OCI-LY1 (cell line): ENCODE results near the gene ZNF462.

Experiments
- H2AFZ ChIP-seq: fragments of 200-600 bp; sonication (generic), shearing (Covaris generic); 2 replicates; pipeline ENCODE4 v1.6.0; 2014; ENCODE audit warnings: antibody characterized with exemption, mild to moderate bottlenecking, low read length
- H3F3A ChIP-seq: fragments of 200-600 bp; sonication (generic), shearing (Covaris generic); 2 replicates; pipeline ENCODE4 v1.6.0; 2014; ENCODE audit warnings: mild to moderate bottlenecking, antibody characterized with exemption, low read length, moderate library complexity; ENCODE audit not compliant: insufficient read depth
- H3K27ac ChIP-seq: fragments of 200-600 bp; sonication (generic); 2 replicates; pipeline ENCODE4 v1.5.1; 2014; ENCODE audit warnings: low read length, mixed run types, mild to moderate bottlenecking, low read depth; ENCODE audit not compliant: poor library complexity, severe bottlenecking
- H3K27me3 ChIP-seq: fragments of 200-600 bp; sonication (generic); 2 replicates; pipeline ENCODE4 v1.6.0; 2014; ENCODE audit warnings: antibody characterized with exemption, mild to moderate bottlenecking, low read length, moderate library complexity; ENCODE audit not compliant: insufficient read depth
- H3K36me3 ChIP-seq: fragments of 200-600 bp; sonication (generic); 2 replicates; pipeline ENCODE4 v1.6.1; 2014; ENCODE audit warnings: mild to moderate bottlenecking, antibody characterized with exemption, low read length, moderate library complexity, mixed read lengths; ENCODE audit not compliant: insufficient read depth
- H3K4me1 ChIP-seq: fragments of 200-600 bp; sonication (generic); 2 replicates; pipeline ENCODE4 v1.5.1; 2014; ENCODE audit warnings: mild to moderate bottlenecking, low read length, moderate library complexity; ENCODE audit not compliant: insufficient read depth, severe bottlenecking
- H3K4me2 ChIP-seq: fragments of 200-600 bp; sonication (generic), shearing (Covaris generic); 2 replicates; pipeline ENCODE4 v1.6.1; 2014; ENCODE audit warnings: low read length
- H3K4me3 ChIP-seq: fragments of 200-600 bp; sonication (generic); 2 replicates; pipeline ENCODE4 v1.5.1; 2014; ENCODE audit warnings: low read length, low read depth, mild to moderate bottlenecking, mixed read lengths; ENCODE audit not compliant: poor library complexity, severe bottlenecking
- H3K79me2 ChIP-seq: fragments of 200-600 bp; shearing (Covaris generic); 2 replicates; pipeline ENCODE4 v1.6.1; 2016; ENCODE audit warnings: mixed run types, low read length, mixed read lengths; ENCODE audit not compliant: insufficient read depth
- H3K9ac ChIP-seq: fragments of 200-600 bp; sonication (generic), shearing (Covaris generic); 2 replicates; pipeline ENCODE4 v1.6.1; 2014; ENCODE audit warnings: mild to moderate bottlenecking, low read length, mixed read lengths
- H3K9me2 ChIP-seq: fragments of 200-600 bp; sonication (generic), shearing (Covaris generic); 2 replicates; pipeline ENCODE4 v1.6.1; 2014; ENCODE audit warnings: low read depth, mild to moderate bottlenecking, low read length, mixed read lengths
- H3K9me3 ChIP-seq: fragments of 200-600 bp; shearing (Covaris generic); 2 replicates; pipeline ENCODE4 v1.6.1; 2014; ENCODE audit warnings: low read length, mixed read lengths
- H4K20me1 ChIP-seq: fragments of 200-600 bp; sonication (generic), shearing (Covaris generic); 2 replicates; pipeline ENCODE4 v1.6.0; 2016; ENCODE audit warnings: mild to moderate bottlenecking, low read length; ENCODE audit not compliant: insufficient read depth
- CTCF ChIP-seq: fragments of 200-600 bp; sonication (generic), shearing (Covaris generic); IDR thresholded peaks from 2 replicates; pipeline ENCODE4 v1.5.1; 2017; ENCODE audit warnings: mild to moderate bottlenecking, antibody characterized with exemption, low read length, moderate library complexity, mixed read lengths
- EZH2 ChIP-seq: fragments of 200-600 bp; sonication (generic), shearing (Covaris generic); IDR thresholded peaks from 2 replicates; pipeline ENCODE4 v1.8.0; 2017; ENCODE audit warnings: borderline replicate concordance, mixed run types, mild to moderate bottlenecking, antibody characterized with exemption, low read length, moderate library complexity, mixed read lengths

Gene ZNF462

DNA sequence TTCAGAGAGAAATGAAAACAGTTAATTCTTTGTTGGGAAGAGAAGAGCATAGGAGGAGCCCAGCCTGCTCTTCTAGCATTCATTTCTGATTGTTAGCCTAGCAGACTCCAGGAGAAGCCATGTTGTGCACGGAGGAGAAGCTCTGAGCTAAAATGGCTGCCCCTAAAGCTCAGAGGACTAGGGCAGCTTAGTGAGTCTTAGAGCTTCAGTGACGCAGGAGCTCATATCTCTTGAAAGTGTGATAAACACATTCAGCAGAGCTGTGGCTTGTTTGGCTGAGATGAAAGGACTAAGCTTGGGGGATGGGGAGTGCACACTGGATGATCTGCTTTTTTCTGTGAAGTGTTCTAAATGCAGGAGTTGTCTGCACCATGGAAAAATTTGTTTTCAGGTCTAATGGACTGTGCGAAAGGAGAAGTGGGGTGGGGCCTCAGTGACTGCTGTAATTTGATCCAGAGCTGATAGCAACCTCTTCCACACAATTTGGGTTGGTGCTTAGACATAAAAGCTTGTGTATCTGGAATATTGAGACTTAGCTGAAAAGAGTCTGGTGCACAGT lies 58.5 kb downstream of the ZNF462 start:
- Histone ChIP-seq H3K9ac (no peak overlapping the region), H3F3A (no peaks in the 10 kb centered on the region), H4K20me1 (no peaks in the 10 kb centered on the region), H3K9me2 (no peaks in the 10 kb centered on the region), H2AFZ (no peak overlapping the region), H3K79me2 (no peaks in the 10 kb centered on the region), H3K9me3 (no peaks in the 10 kb centered on the region), H3K36me3 (no peaks in the 10 kb centered on the region), H3K27me3 (no peaks in the 10 kb centered on the region), H3K27ac (no peak overlapping the region), H3K4me2 (no peak overlapping the region), H3K4me3 (no peak overlapping the region), H3K4me1 (no peaks in the 10 kb centered on the region)
- no peak for TF ChIP-seq EZH2
- no peak for TF ChIP-seq CTCF

- no peak overlapping the region for H3K4me3 ChIP-seq
- no peaks in the 10 kb centered on the region for H3K9me3 ChIP-seq
- H3K4me1 ChIP-seq, result no peaks in the 10 kb centered on the region
- no peaks in the 10 kb centered on the region for H3F3A ChIP-seq
- H2AFZ ChIP-seq, result no peak overlapping the region
- H3K4me2 ChIP-seq, result no peak overlapping the region
- no peaks in the 10 kb centered on the region for H4K20me1 ChIP-seq
- H3K27me3 ChIP-seq, result no peaks in the 10 kb centered on the region
- no peak overlapping the region for H3K9ac ChIP-seq
- no peaks in the 10 kb centered on the region for H3K9me2 ChIP-seq
- no peaks in the 10 kb centered on the region for H3K79me2 ChIP-seq
- H3K27ac ChIP-seq, result no peak overlapping the region
- no peak for TF ChIP-seq EZH2
- no peak for TF ChIP-seq CTCF
- no peaks in the 10 kb centered on the region for H3K36me3 ChIP-seq
Observed at GRCh38 chr9:106922026-106922425, 59.1 kb downstream of the ZNF462 start.

DNA sequence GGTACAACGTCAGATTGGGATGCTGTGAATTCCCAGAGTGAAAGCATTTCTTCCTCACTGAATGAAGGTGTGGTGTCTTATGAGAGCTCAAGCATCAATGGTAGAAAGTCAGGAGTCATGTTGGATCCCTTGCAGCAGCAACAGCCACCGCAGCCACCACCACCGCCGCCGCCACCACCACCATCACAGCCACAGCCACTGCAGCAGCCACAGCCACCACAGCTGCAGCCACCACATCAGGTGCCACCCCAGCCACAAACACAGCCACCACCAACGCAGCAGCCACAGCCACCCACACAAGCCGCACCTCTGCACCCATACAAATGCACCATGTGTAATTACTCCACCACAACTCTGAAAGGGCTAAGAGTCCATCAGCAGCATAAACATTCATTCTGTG lies 62.4 kb downstream of the ZNF462 start:
- no peak overlapping the region for H2AFZ ChIP-seq
- H3F3A ChIP-seq, result no peaks in the 10 kb centered on the region
- H3K27me3 ChIP-seq, result no peaks in the 10 kb centered on the region
- no peaks in the 10 kb centered on the region for H3K36me3 ChIP-seq
- no peak overlapping the region for H3K9ac ChIP-seq
- TF ChIP-seq CTCF (no peak), EZH2 (no peak)
- no peaks in the 10 kb centered on the region for H3K9me2 ChIP-seq
- H3K9me3 ChIP-seq, result no peaks in the 10 kb centered on the region
- no peak overlapping the region for H3K27ac ChIP-seq
- no peaks in the 10 kb centered on the region for H3K4me1 ChIP-seq
- H3K79me2 ChIP-seq, result no peaks in the 10 kb centered on the region
- H3K4me2 ChIP-seq, result no peak overlapping the region
- H3K4me3 ChIP-seq, result no peak overlapping the region
- H4K20me1 ChIP-seq, result no peaks in the 10 kb centered on the region
